GM19324 (cell line): Measurements from ENCODE around the gene DHCR7.

Experiments
- ATAC-seq: cut with Tn5 transposase; IDR thresholded peaks from one replicate; pipeline ENCODE4 v1.9.1; 2021; ENCODE audit warnings: mild to moderate bottlenecking, moderate library complexity; ENCODE audit not compliant: unreplicated experiment, low FRiP score

The DHCR7 gene

DNA sequence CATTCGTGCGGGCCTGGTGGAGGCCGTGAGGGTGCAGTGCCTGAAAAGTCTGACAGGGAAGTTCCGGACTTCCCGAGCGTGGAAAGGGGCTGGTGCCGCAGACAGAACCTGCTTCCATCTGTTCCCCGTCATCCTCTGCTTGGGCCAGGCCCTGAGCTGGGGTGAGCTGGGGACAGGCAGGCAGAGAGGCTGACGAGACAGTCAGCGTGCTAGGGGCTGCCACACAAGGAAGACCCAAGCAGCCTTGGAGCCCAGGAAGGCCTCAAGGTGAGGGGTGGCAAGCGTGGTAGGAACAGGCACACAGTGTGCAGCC lies 30.3 kb upstream of the DHCR7 start:
- ATAC-seq, result no peak

DNA sequence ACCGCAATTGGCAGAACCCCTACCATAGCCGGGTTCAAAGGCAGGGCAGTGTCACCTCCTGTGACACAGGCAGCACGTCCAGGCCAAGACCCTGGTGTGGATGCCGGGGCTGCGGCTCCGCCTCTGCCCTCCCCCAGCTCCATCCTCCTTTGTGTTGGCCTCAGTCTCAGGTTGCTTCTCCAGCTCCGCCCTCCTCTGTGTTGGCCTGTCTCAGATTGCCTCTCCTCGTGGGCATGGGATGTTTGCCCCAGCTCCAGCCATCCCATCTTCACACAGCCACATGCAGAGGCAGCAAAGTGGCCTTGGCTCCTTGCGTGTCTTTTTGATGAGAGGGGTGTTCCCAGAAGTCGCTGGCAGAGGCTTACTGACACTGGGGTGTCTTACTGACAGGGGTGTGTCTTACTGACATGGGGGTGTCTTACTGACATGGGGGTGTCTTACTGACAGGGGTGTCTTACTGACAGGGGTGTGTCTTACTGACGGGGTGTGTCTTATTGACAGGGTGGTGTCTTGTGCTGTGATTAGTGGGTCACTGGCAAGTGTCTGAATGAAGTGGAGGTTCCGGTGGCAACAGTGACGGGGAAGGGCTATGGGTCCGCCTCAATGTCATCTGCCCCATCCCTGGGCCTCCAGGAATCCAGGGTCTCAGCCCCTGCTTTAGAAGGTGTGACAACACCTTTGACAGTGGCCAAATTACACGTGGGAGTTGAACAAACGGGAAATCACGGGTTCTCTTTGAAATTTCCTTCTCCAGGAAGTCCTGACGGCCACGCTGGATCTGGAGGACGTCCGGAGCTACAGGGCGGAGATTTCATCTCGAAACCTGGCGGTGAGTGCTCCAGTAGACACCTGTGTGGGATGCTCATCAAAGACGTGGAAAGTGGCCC lies 29.7 kb upstream of the DHCR7 start:
- ATAC-seq, result no peak

DNA sequence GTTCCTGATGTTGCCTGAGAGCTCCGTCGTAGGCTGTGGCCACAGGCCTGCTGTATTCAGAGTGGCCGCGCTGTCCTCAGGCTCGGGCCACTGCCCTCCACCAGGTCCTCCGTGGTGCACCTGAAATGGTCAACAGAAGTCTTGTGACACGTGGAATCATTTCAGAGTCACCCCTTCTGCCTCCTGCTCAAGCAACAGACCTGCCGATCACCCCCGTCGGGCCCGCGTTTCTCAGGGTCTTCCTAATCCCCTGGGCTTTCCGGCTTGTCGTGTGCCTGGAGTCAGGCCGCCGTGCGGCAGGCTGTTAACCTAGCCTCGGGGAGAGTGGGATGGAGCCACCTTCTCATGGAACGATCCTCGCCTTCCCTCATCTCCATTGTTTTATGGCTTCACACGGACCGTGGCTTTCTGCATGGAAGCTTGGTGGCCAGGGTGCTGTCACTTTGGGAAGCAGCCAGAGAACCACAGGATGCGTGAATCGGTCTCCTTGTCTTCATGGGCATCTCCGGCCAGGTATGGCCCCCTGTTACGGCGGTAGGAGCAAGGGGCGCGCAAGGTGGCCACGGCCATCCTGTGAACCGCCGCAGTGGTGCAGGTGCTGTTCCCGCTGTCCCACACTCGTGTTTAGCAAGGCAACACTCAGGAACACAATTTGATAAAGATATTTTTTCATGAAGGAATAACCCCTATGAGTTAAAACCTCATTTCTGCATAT lies 28.9 kb upstream of the DHCR7 start:
- ATAC-seq, result no peak

DNA sequence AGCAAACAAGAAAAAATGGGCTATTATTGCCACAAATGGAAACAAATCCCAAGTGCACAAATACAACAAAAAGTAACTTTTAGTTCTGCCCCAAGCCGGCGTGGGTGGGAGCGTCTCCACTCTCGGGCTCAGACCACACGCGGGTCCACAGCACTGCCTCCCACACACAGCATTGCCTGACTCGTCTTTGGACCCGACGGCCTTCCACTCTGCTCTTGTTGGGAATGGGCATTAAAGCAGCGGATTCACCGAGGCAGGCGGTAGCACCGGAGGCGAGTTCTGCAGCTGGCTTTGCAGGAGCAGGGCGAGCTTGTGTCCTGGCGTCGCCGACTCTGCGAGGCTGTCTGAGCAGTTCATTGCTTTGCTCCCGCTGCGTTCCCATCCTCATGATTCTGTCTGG lies 27.8 kb upstream of the DHCR7 start:
- no peak for ATAC-seq

DNA sequence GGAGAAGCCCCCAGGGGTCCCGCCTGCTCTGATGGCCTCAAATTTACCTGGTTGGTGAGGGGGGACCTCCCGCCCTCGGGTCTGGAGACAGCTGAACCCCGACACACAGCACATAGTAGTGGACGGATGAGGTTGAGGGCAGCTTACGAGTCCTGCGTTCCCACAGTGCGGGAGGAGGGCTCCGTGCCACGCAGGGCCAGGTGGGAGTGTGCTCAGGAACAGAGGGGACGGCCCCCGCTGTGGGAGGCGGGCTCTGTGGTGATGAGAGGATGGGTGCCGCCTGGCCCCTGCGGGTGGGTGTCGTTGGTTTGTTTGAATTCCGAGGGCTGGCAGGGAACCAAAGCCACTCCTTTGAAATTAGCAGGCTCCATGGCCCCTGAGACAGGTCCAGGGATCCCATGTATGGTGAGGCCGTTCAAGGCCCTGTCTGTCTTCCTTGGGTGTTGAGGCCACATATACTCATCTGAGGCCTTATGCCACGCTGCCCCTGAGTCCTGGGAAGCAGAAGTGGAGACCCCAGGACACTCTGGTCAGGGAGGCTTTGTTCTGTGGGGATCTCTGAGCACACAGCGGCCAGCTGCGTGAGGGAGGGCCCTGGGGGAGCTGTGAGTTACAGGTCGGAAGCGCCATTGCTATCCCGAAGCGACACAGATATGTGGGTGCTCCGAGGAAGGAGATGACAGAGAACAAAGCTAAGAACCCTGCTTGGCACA lies 26.7 kb upstream of the DHCR7 start:
- no peak for ATAC-seq

DNA sequence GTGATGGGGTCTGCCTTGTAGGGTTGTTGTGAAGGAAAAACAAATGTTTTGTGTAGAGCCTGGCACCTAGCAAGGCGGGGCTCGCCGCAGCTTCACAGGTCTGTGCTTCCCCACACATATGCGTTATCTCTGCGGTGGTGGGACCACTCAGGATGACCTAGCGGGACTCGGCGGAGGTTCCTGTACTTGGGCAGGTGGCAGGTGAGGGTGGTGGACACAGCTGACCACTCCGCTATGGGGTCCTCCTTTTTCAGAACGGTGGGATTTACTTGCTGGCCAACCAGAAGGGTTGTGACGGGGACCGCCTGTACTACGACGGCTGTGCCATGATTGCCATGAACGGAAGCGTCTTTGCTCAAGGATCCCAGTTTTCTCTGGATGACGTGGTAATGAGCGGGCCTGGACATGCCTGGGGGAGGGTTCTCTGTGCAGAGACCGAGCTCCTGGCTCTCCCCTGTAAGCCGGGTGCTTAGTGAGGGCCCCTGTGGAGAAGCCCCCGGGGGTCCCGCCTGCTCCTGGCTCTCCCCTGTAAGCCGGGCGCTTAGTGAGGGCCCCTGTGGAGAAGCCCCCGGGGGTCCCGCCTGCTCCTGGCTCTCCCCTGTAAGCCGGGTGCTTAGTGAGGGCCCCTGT lies 26.1 kb upstream of the DHCR7 start:
- no peak for ATAC-seq

DNA sequence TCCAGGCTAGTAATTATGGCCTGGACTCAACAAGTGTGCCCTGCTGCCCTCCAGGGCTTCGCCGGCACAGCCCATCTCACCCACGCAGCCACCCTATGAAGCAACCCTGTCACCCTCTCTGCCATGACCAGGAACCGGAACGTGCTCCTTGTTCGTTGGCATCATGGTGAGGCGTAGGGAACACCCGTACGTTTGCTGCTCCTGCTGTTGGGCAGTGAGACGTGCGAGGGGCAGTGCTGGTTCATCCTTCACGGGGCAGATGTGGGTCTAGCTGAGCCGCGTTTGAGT lies 25.5 kb upstream of the DHCR7 start:
- no peak for ATAC-seq

DNA sequence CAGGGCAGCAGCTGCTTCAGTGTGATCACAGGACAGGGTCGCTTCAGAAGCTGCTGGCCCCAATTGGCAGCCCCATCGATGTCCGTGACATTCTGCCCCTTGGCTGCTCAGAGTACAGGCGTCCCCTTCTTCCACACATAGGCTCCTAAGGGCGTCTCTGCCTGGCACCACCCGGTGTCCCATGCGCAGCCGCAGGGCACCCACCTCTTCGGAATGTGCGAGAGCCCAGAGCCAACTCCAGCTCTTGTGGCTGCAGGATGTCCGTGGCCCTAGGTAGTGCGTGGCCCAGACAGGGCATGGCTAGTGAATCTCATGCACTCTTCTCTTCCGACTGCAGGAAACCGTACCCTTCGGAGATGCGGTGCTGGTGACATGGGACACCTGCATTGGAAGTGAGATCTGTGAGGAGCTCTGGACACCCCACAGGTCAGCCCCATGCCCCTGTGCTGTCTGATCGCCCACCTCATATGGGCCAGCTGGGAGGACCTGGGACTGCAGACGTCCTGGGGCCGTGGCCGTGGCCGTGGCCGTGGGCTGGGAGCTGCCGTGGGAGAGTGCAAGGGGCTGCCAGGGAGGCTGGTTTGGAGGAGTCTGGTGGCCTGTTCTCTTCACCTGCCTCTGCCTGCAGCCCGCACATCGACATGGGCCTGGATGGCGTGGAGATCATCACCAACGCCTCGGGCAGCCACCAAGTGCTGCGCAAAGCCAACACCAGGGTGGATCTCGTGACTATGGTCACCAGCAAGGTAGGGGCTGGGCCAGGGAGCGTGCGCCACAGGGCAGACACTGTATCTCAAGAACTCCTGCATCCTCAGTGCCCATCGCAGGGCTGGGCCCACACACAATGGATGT lies 25.0 kb upstream of the DHCR7 start:
- no peak for ATAC-seq

DNA sequence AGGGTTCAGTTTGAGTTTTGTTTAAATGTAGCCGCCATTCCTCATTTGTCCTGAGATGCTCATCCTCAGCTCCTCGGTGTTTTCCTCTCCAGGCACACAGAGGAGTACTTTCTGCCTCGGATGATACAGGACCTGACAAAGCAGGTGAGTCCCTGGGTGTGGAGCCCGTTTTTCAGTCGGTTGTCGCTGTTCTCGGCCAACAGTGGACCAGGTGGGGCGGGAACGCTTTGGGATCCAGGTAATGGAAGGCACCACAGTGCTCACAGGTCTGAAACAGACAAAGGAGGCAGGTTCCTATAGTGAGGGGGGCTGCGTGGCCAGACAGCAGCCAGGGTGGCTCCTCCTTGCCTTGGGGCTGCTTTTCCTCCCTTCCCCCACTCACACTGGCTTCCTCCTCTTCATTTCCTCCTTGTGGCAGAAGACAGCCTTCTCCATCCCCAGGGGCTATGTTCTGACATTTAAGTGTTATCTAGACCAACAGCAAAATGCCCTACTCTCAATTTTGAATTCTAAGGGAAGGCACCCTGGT lies 24.2 kb upstream of the DHCR7 start:
- no peak for ATAC-seq

DNA sequence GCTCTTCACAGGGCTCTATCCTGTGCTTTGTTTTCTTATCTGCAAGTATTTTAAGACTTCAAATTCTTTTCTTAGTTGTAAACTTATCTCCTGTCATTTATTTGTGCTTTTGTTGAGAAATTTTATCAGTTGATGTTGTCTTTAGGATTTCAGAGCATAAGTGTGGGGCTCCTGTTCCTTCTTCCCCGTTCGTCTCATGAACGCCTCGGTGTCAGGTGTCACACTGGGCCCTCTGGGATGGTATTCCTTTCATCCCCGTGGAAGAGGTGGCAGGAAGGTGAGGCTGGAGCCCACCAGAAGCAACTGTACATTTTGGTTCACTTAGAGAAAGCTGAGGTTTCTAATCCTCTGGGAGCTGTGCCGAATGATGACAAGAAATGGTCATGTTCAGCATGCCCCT lies 22.8 kb upstream of the DHCR7 start:
- no peak for ATAC-seq

DNA sequence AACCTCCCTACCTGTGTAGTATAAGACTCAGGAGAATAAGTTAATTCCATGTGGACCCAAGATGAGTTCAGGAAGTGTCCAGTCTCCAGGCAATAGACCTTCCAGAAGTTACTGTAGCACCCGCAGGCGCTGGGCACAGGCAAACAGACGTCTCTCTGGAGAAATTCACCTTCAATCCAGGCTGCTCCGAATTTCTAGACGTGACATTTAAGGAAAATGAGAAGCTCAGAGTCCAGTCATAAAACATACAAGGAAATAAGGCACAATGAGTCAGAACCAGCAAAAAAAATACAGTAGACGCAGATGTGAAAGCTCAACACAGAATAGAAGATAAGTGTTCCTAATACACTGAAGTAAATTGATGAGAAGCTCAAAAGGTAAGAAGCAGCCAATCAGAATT lies 19.0 kb upstream of the DHCR7 start:
- ATAC-seq, result no peak

DNA sequence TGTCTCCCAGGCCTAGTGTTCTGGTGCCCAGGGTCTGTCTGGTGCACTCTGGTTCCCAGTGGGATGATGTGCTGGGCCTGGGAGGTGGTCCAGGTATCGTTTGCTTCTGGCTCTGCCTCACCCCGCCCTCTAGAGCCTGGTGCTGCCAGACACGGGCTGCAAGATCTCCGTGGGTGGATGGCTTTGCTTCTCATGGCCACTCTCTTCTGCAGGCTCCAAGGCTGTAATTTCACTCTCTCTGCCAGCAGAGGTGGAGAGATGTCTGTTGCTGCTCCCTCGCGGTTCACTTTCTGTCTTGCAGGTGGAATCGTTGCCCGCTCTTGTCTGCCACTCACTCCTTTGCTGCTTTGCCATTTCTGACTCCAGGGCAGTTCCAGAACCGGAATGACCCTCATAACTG lies 18.2 kb upstream of the DHCR7 start:
- no peak for ATAC-seq

DNA sequence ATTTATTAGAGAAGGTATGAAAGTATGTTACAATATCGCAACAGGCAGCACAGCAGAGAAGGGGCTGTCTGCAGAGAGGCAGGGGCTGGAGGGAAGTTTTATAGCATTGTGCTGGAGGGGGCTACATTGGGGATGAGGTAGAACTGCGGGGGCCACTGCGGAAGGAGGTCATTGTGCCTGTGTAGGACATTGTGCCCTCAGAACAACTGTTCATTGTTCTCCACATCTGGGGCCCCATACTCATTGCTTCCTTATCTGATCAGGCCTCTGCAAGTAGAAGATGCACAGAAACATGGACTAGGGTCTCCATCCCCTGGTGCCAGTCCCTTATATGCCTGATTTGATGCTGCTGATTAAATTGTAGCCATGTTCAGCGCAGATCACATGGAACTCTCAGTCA lies 16.9 kb upstream of the DHCR7 start:
- no peak for ATAC-seq

DNA sequence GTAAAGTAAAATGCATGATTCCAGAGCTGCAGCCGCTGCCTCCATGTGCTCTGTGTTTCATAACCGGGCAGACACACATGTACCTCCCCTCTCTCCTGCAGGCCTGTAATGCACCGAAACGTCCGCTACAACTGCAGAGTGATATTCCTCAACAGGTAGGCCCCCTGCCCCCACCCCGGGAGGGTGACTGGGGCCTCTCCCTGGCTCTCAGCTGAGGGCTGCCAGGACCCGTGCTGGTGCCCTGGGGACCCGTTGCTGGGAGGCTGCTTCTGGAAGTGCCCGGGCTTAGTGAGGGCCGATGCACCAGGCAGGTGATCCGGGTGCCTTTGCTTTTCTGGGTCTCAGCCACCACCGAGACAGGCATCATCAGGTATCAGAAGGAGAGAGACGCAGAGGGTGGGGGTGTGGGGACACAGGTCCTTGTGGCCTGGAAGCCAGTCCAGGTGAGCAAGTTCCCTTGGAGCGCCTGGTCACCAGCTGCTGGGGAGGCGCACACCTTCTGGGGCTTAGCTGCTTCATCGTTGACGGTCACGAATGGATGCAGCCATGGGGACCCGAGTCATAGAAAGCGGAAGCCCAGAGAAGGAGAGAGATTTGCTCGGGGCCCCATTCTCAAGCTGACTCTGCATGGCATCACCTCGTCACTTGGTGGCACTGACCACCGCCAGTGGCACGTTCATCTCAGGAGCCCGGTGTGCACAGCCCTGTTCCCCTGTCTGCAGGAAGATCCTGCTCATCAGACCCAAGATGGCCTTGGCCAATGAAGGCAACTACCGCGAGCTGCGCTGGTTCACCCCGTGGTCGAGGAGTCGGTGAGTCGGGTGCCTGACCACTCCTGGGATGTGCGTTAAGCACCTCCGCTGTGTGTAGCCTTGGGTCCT lies 15.4 kb upstream of the DHCR7 start:
- no peak for ATAC-seq

DNA sequence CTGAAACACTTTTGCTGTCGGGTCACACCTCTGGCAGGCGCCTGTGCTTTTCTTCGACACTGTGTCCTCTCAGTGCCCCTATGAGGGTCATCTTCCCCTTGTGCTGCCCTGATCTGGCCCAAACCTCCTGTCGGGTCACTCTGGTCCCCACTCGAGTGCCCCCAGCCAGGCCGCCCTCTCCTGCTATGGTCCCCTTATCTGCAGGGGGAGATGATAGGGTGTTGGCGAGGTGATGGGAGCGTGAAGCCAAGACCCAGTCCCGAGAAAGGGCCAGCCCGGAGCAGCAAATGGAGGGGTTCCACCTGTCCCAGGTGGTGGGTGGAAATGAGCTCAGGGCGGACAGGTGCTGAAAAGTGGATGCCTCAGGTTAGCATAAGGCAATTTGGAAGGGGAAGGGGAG lies 14.5 kb upstream of the DHCR7 start:
- ATAC-seq, result no peak

DNA sequence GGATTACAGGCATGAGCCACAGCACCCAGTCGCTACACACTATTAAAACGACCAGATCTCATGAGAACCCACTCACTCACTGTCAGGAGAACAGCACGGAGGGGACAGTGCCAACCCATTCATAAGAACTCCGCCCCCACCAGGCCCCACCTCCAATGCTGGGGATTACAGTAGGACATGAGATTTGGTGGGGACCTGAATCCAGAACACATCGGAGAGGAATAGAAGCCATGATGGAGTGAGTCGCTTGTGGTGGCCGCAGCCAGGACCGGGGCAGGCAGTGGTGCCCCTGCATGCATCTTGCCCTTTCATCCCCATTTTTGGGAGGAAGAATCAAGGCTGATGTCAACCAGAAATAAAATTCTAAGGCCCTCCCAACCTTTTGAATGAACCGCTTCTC lies 13.5 kb upstream of the DHCR7 start:
- ATAC-seq, result no peak

DNA sequence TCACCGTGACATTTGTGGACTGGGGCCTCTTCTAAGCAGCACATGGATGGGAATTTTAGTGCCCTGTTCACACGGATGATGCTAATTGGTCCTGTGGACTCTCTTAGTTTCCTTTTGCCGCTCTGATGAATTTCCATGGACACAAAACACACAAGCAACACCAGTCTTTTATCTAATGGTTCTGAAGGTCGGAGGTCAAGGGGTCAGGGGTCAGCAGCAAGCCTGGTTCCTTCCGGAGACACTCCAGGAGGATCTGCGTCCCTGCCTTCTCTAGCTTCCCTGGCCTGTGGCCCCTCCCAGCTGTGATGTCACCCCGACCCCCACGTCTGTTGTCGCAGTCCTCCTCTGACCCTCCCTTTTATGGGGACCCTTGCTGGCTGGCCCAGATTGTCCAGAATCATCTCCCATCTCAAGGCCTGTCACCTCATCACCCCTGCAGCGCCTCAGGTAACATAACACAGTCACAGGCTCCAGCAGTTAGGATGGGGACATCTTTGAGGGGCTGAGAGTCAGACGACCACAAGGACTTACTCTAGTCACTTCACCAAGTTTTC lies 11.7 kb upstream of the DHCR7 start:
- ATAC-seq, result no peak

DNA sequence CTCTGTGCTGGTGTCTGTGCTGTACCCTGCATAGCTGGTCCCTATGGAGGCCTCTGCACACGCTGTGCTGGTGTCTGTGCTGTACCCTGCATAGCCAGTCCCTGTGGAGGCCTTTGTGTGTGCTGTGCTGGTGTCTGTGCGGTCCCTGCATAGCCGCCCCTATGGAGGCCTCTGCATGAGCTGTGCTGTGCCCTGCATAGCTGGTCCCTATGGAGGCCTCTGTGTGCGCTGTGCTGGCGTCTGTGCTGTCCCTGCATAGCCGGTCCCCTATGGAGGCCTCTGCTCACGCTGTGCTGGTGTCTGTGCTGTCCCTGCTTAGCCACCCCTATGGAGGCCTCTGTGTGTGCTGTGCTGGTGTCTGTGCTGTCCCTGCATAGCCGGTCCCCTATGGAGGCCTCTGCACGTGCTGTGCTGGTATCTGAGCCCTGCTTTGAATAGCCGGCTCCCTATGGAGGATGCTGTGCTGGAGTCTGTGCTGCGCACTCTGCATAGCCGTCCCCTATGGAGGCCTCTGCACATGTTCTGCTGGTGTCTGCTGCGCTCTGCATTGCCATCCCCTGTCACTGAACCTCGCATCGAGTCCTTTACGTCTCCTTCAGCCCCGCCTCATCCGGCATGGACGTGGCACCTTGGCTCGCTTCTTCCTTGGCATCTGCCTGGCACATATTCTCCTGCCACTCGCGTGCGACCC lies 11.0 kb upstream of the DHCR7 start:
- no peak for ATAC-seq
